NCI-H1092 (cell line): ENCODE results near the gene CTR9.

Experiments used
- DNase-seq: peaks from one replicate; lab custom pipeline; 2025; lab: John Stamatoyannopoulos, UW

CTR9 gene

DNA sequence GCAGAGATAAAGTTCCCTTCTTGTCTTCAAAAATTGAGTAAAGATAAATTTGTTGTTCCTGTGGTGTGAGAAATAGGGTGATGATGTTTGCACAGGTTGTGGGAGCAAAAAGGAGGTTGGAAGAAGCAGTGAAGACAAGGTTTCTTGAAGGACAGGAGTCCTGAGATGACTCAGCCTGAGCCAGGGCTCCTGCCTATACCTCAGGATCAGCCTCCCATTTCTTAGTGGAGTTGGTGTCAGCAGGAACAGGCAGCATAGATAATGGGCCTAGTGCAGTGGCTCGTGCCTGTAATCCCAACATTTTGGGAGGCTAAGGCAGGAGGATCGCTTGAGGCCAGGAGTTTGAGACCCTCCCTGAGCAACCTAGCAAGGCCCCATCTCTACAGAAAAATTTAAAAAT, 29.0 kb downstream of the CTR9 start:
- DNase-seq, result no peak

DNA sequence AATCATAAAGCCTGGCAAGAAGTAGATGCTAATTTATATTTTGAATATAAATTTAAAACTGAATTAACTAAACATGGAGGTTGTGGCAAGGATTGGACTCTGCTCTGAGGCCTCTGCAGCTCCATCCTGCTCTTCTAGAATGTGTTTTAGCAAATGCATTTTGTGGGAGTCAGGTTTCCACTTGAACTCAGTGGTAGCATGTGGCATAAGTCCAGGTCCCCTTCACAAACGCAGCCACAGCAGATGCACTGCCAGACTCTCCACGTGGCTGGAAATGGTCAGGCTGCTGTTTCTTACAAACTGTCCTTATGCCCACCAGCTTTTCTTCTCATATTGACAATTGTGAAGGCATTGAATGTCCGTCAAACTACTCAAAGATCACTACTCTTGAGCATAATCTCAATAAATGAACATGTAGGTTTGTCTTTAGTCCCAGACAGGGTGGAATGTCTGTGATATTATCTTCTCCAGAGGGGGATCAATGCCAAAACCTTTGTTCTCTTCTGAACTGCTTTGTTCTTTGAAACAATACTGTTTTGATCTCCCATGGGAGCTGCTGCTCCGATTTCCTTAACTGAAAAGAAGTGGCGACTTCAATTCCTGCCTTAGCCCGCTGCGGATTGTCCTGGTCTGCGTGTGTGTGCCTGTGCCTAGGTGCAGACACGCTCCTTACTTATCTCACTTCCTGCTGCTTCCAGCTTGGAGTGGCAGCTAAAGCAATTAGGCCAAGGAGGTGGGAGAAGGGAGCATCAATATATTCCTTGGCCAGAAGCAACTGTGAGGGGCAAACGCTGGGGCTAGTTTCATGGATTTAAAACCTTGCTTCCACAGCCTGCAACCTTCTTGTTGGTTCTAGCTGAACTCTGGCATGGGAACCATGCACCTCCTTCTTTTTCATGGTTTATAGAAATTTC, 33.4 kb downstream of the CTR9 start:
- DNase-seq, result peak; percentile 81

DNA sequence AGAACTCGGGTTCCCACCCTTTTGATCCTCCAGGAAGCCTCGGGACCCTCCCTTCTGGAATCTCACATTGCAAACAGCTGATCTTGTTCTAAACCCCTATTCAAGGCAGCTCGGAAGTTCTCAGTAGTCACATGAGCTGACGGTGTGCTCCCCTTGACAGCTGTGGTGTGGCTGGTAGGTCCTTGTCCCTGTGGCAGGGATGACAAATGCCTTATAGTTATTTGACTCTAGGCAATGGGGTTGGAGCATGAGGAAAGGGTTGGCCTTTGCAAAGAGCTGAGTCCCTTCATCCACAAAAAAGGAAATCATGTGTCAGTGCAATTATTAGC, 34.1 kb downstream of the CTR9 start:
- DNase-seq, result no peak

DNA sequence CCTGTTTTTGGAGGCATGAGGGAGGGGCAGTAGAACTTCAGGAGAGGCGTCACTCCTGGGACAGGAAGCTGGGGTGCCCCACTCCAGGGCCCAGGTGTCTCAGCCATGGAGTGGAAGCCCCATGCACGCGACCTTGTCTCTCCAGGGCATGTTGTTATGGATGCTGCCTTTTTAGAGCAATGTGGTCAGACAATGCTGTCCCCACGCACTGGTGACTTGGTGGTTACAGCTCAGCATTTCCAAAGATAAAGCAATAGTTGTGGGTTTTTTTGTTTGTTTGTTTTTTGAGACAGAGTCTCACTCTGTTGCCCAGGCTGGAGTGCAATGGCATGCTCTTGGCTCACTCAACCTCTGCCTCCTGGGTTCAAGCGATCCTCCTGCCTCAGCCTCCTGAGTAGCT, 35.4 kb downstream of the CTR9 start:
- no peak for DNase-seq

DNA sequence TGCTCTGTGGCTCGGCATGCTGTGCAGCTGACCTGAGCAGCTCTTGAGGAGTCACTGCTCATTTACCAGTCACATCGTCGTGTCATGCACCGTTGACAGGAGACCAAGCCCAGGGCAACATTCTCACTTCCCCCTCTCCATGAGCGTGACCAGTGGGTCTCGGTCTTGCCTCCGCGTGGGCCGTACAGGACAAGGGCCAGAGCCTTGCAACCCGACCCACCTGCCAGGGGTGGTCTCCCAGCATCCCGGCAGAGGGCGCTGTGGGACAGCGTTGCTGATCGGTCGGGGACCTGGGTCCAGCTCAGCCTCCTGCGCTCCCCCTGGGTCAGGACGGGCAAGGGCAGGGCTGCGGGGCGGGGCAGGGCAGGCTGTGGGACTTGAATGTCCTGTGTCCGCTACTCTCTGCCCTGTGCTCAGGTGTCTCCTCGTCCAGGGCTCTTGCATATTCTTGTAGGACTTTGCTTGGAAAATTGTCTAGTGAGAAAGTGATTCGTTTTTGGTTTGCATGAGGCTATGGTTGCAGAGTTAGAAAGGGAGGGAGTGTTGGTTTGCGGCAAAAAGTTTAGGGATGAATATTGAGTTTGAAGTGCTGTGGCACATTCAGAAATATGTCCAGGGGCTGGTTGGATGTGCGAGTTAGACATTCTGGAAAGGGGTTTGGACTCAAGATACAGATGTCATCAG, 41.5 kb downstream of the CTR9 start:
- DNase-seq, result peak; percentile 56

DNA sequence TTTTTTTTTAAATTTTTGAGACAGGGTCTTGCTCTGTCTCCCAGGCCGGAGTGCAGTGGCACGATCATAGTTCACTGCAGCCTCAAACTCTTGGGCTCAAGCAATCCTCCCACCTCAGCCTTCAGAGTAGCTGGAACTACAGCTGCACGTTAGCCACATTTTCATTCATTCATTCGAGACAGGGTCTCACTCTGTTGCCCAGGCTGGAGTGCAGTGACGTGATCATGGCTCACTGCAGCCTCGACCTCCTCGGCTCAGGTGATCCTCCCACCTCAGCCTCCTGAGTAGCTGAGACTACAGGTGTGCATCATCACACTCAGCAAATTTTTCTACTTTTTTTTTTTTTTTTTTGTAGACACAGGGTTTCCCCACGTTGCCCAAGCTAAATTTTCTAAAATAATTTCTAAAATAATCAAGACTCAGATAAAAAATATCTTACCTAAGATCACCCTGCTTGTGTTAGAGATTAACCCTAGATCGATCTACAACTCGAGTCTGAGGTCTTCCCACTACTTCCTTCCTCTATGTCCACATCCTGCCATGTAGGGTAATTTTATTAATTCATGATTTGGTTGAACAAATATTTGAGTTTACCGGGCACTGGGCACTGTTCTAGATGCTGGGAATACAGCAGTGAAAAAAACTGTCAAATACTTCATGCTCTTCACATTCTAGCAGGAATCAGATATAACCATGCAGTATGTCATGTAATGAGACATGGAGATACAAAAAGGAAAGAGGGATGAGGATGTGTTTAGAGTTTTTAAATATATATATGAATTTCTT, 42.6 kb downstream of the CTR9 start:
- DNase-seq, result no peak

DNA sequence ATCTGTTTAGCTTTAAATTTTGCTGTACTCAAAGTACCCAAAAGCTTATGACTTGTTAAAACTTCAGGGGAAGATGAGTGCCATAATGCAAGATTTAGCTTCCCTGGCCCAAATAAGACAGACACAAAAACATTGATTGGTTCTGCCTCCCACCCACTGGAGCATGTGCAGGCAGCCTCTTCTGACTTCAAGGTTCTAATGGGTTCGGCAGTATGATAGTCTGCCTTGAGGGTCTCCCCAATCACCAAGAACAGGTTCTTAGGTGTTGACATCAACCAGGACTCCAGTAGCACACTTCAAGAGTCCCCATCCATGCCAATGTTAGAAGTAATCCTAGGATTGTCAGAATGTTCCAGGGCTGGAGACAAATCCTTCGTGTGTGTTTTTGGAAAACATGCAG, 45.1 kb downstream of the CTR9 start:
- DNase-seq, result no peak

DNA sequence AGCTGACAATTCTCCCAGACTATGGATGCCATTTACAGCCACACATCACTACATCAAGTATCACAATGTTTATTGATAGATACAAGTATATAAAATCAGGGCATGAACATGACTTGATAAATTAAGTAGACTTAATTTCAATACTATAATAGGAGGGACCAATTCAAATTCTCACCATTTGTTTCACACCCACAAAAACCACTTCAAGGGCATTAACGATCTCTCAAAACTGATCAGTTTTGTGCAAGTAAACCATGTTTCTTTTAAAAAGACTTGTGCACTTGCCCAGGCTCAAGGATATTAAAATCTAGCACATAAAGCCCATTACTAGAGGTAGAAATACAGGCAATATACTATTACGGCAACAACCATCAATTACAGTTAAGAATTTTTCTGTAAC, 46.0 kb downstream of the CTR9 start:
- no peak for DNase-seq

DNA sequence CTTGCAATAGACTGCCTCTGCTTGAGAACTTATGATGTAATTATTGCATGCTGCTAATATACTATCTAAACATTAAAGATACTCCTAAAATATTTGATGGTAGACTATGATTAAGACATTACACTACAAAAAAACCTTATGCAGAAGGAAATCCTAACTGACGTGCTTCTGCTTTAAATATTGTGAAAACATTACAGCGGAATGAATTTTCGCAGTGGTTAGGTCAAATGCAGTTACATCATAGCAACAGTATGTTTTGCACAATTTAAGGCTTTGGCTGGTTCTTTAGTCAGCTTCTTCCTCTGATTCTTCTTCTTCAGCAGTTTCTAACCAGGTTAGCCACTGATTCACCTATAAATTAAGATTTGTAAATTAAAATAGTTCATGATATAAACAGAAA, 46.5 kb downstream of the CTR9 start:
- no peak for DNase-seq

DNA sequence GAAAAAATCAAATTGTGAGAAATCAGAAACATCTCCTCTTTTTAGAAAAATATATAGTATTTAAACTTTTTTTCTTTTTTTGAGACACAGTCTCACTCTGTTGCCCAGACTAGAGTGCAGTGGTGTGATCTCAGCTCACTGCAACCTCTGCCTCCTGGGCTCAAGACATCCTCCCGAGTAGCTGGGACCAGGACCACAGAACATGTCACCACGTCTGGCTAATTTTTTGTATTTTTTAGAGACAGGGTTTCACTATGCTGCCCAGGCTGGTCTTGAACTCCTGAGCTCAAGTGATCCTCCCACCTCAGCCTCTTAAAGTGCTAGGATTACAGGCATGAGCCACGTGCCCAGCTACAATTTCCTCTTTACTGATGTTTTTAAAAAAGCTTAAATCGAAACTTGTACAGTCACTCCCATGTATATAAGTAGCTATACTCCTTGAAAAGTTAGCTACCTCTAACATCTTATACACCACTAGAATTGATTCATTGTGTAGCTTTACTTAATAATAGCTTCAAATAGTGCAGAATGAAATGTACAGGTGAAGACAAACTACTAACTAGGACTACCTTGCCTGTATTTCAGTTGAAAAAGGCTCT, 47.4 kb downstream of the CTR9 start:
- no peak for DNase-seq

DNA sequence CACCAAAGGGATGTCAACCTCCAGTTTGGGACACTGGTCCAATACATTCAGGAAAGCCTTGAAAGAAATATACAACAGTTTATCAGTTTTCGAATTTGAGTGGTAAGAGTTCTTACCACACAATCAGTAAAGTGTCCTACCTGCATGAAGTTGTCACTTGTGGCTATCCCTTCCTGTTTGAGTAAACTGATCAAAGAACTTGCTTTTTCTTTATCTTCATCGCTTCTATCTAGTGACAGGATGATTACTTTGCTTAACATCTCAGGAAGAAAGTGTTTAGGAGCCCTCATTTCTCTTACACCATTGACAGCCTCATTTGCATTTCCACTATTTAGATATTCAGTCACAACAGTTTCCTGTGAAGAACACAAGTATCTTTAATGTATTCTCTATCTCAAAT, 49.2 kb downstream of the CTR9 start:
- DNase-seq, result no peak

DNA sequence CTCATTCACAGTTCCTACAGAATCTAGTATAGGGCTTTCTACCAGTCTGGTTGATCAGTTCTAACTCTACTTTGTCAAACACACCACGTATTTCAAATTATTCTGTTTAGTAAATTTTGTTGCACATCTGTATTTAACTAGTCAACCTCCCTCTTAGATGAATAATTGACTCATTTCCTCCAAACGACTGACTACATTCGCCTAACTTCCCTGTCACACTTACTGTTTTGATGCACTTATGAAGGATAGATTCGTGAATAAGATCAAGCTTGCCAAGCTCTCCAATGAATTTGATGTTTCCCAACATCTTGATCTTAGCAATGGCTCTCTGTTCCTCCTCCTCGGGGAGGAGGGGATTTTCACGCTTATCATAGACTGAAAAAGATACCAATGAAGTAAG, 52.6 kb downstream of the CTR9 start:
- DNase-seq, result no peak

DNA sequence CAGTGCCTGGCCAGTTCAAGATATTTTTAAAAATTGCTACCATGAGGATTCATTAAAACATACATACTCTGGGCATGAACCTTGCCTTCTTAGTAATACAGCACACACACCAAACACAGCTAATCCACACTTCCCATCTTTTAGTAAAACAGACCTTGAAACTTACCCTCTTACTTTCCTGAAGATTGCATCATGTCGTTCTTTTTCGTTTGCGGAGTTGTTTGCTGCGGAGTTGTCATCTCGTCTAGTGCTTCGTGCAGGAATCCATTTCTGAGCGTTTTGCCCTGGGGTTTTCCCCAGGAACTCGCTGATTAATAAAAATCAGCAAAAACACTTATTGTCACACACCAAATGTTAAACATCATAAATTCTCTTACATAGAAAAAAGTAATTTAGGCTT, 54.7 kb downstream of the CTR9 start:
- no peak for DNase-seq

DNA sequence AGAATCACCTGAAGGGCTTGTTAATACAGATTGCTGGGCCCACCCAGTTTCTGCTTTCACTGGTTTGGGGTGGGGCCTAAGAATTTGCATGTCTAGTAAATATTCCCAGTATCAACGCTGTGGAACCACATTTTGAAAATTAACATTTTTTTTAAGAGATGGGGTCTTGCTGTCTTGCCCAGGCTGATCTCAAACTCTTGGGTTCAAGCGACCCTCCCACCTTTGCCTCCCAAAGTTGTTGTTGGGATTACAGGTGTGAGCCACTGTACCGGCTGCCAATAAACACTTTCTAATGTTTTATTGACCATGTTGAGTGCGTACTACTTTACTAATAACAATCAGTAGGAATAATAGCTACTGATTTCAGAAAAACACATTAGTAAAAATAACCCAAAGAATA, 55.2 kb downstream of the CTR9 start:
- DNase-seq, result no peak

DNA sequence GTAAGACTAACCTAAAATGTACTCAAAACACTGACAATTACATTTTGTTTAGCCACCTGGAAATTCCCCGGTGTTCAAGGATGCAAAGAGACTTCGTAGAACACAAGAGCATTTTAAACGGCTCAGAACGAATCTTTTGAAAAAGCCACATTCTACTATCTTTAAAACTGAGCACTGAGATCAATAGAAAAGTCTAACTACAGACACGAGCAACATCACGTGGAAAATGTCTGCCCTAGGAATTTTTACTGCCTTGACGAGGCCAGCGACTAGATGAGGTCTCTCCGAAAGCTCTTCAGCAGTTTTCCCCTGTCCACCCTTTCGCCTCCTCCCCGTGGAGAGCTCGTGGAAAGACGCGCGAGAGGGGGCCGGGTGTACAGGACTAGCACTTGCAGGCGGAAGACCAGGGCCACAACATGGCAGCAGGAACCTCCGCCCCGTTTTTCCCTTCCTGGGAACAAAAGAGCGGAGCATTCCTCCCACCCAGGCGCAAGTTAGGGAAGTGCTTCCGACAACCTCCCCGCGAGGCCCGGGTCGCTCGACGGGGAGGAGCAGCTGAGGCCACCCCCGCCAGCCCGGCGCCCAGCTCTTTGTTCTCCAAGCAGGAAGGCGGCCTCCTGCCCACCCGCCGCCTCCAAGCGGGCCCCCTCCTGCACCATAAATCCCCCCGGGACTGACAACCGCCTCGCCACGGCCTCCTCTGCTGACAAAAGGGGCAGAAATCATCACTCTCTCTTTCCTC, 56.6 kb downstream of the CTR9 start:
- peak; percentile 27 for DNase-seq

DNA sequence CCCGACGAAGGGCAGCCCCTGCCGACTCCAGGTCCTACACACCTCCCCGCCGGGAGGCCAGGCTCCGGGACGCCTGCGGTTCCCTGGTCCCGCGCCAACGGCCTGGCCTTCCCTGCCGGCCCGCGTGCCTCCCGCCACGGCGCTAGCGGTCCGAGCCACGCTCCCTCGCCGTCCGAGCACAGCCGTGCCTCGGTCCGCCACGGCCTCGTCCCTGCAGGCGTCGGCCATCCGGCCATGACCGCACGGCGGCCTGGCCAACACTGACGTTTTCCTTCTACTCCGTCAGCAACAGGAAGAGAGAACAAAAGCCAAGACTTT, 57.1 kb downstream of the CTR9 start:
- DNase-seq, result no peak

DNA sequence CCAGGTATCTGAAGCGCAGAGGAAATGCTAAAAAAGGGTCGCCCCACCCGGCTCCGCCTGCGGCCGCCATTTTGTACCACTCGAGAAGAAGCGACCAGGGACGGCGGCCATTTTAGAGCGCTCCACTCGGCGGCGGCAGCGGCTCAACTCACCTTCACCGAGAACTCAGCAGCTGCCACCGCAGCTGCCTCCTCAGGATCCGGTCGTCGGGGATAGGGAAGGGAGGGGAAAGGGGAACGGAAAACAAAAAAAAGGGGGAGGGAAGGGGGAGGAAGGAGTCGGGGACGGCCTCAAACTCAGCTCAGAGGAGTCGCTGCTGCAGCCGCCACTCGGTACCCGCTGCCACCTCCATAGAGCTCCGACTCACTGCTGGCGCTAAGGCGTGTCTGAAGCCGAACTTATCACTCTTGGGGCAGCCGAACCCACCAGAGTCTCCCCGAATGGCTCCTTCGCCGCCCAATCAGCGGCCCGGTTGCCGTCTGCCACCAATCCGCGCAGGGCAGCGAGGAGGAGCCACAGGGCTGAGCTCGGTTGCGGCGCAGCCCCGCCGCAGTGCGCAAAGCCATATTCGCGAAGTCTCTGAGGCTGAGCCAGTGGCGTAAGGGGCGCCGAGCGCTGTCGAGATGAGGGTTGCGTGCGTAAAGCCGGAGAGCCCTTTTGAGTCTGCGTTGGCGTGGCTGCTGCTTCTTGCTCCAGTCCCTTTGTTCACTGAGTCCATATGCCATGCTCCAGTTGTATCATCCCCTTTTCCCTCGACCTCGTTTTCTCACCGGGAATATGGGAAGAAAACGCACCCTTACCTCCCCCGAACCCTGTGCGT, 57.7 kb downstream of the CTR9 start, which contains the start of gene EIF4G2:
Gene EIF4G2 (minus strand): TSS at position 374 of the 820 bp plus-strand sequence.
- DNase-seq, result peak; percentile 98

DNA sequence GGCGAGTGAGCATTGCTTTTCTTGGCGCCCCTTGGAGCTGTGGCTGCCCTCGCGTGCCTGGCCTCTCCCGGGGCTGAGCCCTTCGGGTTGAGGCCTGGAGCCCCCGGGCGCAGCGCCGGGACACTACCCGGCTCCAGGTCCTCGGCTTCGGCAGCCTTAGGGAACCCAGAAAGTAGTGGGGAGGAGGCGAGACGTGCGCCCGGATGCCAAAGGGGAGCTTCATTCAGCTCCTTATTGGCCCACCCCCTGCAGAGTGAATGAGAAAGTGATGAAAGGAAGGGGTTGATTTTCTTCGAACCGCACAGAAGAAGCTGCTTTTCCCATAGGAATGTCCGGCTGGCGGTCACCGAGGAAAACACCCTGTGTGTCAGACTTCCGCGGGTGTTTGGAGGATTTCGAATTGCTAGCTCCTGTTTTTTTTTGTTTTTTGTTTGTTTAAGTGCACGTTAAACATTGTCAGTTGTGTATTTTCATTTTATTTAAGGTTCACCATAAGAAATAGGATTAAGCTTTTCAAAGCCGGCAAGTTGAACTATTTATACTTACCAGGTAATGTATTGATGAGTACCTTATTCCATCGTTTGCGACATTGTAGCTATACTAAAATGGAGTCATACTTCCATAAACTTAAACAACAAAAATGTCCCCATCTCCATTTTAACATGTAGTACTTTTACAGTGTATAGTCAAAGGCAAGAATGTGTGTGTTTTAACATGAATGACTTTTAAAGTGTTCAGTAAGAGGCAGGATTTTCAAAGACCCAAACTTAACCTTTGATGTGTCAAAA, 58.5 kb downstream of the CTR9 start:
- DNase-seq, result no peak

DNA sequence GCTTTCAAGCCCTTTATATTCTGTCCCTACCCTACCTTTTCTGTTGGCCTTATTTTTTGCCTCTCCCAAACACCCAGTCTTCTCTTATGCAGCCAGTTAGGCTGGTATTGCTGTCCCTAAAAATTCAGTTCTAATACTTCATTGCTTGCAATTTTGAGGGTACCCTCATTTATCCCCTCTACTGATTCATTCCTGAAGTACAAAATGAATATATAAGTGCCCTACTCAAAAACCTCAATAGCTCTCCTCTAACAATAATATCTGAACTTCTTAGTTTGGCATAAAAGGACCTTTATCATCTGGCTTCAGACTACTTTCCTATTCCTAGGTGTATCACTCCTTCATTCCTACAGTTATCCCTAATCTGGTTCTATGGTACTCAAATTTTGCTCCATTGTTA, 62.9 kb downstream of the CTR9 start:
- DNase-seq, result no peak

DNA sequence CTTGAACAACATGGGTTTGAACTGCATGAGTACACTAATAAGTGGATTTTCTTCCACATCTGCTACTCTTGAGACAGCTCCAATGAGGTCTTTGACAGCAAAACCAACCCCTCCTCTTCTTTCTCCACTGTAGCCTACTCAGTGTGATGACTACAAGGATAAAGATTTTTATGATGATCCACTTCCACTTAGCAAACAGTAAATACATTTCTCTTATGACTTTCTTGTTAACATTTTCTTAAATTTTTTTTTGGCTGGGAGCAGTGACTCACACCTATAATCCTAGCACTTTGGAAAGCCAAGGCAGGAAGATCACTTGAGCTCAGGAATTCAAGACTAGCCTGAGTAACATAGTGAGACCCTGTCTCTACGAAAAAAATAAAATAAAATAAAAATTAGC, 67.5 kb downstream of the CTR9 start:
- no peak for DNase-seq
